CD4-positive, alpha-beta T cell treated with Interleukin-6 at 100 ng/mL for 8 hours (primary cell): Measurements from ENCODE around the gene GAB3.

ENCODE experiments used
- DNase-seq: peaks from one replicate; pipeline ENCODE4 v3.0.0-alpha.2; 2020; ENCODE audit warnings: mixed read lengths, low spot score

Gene GAB3, protein sequence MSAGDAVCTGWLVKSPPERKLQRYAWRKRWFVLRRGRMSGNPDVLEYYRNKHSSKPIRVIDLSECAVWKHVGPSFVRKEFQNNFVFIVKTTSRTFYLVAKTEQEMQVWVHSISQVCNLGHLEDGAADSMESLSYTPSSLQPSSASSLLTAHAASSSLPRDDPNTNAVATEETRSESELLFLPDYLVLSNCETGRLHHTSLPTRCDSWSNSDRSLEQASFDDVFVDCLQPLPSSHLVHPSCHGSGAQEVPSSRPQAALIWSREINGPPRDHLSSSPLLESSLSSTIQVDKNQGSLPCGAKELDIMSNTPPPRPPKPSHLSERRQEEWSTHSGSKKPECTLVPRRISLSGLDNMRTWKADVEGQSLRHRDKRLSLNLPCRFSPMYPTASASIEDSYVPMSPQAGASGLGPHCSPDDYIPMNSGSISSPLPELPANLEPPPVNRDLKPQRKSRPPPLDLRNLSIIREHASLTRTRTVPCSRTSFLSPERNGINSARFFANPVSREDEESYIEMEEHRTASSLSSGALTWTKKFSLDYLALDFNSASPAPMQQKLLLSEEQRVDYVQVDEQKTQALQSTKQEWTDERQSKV

DNA sequence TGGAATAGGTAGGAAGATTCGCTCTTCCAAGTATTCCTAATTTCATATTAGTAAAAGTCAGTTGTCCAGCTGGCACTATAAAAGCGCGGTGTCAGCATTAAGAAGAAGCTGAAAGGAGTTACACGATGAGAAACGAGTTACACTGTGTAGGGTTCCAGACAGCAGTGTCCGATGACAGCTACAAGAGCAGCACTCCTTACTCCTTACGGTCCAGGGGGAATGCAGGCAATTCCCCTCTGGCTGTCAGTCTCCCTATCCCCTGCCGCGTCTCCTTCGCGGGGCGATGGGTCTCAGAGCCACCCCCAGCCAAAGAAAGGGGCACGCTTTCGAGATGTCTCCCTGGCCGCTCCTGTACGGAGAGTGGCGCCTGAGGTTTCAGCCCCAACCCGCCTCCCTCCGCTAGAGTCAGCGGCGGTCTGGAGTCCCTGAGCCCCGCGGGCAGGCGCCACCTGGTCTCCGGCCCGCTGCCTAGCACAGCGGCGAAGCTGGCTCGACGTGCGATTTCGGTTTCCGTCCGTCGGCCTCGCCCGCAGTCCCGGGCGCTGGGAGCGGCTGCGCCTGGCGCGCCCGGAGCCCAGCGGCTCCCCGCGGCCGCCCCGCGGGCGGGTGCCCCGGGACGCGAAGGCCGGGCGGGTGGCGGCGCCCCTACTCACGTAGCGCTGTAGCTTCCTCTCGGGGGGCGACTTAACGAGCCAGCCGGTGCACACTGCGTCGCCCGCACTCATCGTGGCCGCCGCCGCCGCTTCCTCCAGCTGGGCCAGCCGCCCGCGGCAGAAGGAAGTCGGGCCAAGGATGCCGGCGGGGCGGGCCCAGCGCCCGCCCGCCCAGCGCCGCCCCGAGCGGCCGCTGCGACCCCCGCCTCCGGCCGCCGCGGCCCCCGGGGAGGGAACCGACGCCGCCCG, at the start of gene GAB3:
GAB3 (minus strand) TSS at position 777 of the 902 bp plus-strand sequence; CDS start at position 725, 52 bp downstream.
- peak; percentile 26 for DNase-seq

DNA sequence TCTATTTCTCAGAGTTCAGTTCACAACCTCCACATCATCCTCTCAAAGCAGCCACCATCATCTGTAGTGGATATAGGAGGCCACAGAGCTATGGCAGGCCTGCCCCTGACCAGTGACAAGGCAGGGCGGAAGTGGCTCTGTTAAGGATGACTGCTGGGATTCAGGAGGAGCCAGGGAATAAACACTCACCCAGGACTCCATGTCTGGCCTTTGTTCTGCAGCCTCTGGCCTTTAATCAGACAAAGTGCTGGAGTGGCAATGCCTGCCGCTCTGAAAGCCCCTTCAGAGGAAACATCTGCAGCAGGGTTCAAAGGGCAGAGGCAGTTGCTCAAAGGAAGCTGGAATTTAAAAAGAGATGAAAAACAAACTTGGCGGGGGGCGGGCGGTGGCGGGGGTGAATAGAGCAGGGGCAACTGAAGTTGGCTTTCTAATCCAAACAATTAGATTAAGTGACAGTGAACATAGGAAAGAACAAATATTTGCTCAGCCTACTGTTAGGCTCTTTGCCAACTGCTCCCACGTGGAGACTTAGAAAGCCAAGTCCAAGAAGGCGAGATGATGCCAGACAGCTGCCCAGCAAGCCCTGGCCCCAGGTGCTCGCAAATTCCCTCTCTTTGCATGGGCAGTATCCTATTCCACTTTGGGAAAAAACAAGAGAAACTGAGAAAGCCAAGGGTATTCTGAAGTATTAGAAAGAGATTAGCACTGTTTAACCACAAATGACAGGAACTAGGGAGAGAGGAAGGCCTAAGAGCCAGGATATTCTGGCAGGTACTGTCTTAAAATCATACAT, 48.9 kb upstream of the GAB3 start:
- no peak for DNase-seq

DNA sequence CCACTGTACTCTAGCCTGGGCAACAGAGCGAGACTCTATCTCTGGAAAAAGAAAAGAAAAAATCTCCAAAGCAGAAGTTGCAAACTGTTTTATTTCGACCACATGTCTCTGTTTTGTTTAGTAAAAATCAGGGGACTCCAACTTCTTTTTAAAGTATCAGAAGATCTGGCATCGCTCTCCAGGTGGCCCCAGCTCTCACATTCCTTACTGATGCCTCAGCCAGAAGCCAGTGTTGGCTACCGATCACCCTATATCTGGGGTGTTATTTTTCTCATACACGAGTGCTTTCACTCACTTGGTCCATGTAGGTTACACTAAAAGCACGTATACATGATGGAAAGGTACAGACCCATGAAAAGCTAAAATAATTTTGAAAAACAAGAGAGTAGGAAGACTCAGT, 46.1 kb upstream of the GAB3 start:
- no peak for DNase-seq

DNA sequence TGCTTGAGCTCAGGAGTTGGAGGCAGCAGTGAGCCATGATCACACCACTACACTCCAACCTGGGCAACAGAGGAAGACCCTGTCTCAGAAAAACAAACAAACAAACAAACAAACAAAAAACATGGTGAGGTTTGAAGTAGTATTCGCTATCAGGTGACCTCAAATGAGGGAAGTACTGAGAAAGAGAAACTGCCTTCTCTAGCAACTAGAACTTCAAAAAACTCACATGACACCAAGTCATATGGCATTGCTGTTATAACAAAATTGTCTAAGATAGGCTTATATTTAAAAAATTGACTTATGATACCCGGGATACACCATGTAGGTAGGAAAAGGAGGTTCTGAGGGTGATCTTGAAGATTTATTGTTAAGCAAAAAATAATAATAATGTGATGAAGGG, 44.1 kb upstream of the GAB3 start:
- no peak for DNase-seq

DNA sequence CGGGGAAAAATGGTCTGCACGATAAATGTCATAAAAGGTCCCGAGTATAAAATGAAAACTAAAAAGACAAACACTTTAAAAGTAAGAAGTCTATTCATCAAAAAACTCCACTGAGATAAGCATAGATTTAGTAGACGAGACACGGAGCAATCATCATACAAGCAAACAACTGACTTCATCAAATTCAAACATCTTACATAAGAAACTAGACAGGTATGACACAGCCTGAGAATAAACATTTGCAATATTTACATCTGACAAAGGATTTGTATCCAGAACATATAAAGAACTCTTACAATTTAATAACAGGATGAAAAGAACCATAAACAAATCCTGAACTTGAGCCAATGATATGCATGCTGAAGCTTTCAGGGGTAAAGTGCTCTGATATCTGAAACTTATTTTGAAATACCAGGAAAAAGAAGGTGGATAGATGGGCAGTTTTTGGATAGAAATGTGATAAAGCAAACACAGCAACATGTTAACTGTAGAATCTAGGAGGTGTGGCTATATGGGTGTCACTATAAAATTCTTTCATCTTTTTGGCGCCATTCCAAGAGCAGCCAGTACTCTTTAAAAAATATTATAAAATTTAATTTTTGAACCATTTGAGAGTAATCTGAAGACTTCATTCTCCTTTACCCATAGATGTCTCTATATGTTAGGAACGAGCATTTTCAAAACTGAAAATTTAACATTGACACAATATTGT, 42.4 kb upstream of the GAB3 start:
- DNase-seq, result no peak

DNA sequence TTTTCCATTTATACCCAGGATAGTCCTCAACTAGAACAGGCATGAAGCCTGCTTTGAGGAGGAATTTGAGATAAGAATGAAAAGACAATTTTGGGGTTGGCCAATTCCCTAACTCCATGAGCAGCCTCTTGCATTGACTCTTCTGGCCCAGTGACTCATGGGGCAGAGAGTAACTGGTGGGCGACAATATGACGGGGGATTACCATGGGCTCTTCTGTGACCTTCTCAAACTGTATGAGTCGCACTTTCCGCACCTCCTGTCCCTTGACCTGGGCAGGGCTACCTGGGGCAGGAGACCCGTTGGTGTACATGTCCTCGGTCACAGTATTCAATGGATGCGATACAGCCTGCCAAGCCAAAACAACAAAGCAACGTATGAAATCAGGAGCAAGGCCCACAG, 41.1 kb upstream of the GAB3 start:
- no peak for DNase-seq

DNA sequence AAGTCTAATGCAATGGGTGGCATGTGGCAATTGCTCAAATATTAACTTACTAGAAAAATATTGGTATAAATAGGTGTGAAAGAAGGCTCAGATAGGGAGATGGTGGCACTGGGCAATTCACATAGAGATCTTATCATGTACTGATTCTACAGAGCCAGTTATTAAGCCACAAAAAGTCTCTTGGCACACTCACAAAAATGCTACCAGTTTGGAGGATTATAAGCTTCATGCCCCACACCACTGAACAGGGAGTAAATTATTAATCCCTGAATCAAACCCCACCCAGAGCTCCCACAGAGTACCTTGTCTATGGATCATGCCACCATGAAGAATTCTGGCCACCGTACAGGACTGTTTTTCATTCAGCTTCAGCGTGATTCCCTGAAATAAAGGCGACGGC, 40.6 kb upstream of the GAB3 start:
- no peak for DNase-seq

DNA sequence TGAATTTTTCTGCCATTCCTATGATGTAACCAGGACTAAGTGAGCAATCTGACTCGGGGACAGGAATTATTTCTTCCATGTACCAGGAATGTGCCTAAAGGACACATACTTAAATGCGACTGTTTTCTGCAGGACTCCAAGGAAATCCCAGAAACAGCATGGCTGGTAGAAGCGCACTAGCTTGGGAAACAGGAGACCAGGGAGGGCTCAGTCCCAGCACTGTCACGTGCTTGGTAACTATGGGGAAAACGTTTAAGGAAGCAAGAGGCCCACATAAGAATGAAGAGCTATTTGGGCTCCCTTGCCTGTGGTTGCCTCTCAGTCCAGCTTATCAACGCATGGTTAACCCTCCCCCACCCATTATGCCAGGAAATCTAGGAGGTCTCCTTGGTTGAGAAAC, 34.8 kb upstream of the GAB3 start:
- no peak for DNase-seq

DNA sequence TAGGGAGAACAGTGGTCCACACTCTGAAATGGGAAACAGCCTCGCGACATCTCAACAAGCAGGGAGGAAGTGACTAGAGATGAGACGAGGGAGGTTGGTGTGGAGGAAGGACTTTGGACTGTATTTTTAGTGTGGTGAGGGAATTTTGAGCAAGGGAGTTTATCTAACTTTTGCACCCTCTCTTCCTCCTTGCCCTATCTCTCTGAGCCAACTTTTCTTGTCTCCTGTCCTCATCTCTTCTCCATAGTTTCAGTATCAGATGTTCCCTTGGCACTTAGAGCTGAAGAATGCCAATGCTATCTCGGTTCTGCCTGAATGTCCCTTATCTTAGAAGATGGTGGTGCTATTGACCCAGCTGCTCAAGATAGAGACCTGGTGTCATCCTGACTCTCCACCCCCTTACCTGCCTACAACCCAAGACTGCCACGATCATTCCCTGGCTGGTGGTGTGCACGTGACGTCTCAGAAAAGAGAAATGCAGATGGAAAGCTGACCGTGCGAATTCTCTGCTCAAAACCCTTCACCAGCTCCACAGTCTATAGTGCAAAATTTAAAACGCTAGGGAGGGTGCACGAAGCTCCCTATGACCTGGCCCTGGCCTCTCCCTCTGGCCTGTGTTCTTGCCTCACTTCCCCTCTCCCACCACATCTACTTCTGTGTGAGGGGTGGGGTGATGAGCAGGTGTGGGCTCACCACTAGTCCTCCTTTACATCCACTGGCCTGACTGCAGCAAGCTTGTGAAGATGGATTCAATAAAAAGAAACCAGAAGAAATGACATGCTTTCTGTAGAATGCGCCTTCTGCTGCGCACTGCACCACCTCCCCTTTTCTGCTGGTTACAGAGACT, 33.5 kb upstream of the GAB3 start:
- no peak for DNase-seq

DNA sequence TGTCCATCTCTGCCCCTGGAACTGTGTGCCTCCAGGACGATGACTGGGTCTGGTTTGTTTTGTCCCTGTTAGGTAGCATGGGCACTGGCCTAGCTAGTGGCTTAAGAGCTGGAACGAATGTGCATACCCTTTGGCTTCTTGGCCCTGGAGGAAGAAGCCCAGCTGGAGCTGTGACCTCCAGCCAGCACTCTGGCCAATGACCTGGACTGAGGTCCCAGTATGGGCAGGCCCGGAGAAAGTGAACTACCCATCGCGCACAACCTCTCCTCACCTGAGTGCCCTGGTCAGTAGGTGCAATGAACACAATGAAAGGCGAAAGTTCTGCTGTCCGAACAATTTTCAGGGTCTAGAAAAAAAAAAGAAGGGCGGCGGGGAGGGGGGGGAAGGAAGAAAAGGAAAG, 30.1 kb upstream of the GAB3 start:
- DNase-seq, result no peak

DNA sequence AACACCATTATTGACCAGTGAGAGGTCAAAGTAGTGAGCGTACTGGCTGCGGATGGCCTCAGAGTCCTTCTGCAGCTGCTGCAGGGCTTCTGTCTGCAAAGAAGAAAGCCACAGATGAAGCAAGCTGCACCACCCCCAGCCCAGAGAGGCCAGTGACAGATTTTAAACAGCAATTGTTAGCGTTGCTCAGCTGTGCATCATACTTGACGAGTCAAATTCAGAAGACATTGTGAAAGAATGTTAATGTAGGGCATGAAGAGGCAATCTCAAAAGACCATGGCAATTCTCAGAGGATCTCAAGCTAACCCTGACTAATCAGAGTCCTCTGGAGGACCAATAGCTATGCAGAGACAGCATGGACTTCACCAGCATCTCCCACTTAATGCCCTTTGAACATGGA, 28.4 kb upstream of the GAB3 start:
- no peak for DNase-seq

DNA sequence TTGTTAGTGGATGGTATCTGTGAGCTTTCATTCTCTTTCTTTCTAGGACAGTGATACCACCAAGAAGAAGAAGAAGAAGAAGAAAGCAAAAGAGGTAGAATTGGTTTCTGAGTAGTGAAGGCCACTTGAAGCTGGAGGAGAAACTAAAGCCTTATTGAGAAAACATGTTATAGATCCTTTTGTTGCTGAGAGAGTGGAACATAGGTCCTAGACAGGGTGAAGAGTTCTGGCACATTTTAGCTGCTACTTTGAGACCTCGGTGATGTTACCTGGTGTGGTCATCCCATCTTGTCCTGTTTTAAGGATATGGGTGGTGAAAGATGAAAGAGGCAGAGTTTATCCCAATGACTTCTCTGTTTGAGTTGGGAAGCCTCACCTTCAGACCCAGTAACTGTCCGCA, 25.9 kb upstream of the GAB3 start:
- no peak for DNase-seq

DNA sequence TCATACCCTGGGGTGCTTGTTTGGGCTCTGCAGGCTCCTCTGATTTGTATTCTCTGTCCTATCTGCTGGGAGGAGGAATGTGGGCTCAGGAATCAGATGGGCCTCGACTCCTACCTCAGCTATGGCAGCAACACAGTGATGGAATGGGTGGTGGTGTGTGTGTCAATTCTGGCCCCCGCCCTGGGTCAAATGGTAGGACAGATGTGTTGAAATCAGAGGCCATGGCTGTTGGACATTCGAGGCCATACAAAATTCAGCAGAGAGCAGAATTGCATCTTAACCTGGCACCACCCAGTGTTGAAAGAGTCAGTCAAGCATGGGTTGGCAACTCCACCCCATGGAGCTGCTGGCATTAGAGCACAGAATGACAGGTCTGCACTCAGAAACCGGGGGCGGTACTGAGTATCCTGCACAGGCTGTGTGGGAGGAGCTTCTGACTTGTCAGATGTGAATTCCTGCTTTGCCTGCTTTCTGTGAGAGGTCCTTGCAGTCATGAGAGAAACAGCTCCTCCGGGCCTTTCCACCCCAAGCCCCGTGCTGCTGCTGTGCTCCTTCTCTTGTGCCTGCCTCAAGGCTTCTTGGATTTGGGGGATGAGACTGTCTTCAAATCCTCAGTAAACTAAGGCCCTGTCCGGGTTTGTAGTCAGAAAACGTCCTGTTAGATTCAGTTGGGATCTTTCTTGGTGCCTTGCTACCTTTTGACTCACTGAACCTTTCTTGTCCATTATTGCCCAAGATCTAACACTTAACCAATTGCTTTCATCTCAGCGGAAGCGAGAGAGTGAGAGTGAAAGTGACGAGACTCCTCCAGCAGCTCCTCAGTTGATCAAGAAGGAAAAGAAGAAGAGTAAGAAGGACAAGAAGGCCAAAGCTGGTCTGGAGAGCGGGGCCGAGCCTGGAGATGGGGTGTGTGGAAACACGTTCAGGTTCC, 24.8 kb upstream of the GAB3 start:
- no peak for DNase-seq

DNA sequence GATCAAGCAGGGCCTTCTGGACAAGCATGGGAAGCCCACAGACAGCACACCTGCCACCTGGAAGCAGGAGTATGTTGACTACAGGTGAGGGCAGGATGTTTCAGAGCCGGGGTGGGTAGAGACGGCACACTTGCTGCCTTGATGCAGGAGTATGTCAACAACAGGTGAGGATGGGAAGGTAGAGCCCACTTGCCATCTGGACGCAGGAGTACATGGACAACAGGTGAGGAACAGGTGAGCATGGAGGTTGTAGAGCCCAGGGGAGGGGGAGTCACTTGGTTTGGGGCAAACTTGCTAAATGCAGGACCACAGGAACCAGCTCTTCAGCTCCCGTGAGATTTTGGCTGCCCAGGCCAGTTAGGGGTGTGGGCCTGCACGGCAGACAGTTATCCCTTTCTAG, 23.7 kb upstream of the GAB3 start:
- DNase-seq, result no peak

DNA sequence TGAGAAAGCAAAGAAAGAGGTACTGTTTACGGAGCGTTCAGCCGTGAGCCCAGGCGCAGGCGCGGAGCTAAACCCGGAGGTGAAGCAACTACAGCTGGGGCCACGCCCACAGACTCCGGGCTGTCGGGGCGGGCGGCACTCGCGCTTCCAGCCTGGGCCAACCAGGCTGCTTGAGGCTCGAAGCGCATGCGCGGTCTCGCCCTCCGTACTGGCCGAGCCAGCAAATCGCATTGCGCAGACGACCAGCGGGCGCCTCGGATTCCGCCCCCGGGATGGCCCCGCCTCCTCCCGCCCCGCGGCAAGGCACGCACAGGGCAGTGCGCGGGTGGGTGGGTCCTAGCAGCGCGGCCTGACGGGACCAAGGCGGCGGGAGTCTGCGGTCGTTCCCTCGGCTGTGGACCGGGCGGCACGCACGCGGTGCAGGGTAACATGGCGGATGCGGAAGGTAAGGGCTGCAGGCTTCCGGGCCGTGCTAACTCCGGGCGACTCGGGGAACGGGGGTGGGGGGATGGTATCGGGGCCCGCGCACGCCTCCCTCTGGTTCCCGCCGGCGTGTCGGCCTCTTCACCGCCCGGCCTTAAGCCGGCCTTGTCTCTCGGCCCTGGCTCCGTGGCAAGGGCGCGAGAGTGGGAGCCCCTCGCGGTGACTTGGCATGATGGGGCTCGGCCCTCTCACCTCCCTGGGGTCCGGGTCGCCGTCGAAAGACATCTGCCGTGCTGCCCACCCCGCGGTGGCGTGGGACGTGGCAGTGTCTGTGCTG, 11.8 kb upstream of the GAB3 start, which contains the start of gene DKC1:
DKC1 (plus strand) TSS at position 328 of the 760 bp plus-strand sequence; CDS start at position 430, 102 bp downstream.
- DNase-seq, result peak; percentile 96

DNA sequence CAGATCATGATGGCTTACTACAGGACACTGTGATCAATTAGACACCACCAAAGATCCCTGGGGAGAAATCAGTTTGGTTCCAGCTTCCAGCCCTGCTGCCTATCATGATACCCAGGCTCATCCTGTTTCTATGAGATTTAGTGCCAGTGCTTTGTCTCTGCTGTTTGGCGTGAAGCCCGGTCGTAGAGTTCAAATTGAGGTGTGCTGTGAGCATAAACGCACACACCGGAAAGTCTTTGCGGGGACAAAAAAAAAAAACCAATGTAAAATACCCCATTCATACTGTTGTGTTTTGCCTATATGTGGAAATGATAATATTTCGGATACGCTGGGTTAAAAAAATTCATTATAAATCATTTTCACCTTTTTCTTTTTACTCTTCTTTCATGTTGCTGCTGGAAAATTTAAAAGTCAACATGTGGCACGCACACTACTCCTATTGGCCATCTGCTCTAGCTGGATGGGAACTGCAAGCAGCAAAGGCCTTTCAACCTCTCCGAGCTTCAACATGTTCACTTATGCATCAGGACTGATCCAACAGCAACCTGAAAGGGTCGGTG, 11.2 kb upstream of the GAB3 start:
- peak; percentile 9 for DNase-seq

DNA sequence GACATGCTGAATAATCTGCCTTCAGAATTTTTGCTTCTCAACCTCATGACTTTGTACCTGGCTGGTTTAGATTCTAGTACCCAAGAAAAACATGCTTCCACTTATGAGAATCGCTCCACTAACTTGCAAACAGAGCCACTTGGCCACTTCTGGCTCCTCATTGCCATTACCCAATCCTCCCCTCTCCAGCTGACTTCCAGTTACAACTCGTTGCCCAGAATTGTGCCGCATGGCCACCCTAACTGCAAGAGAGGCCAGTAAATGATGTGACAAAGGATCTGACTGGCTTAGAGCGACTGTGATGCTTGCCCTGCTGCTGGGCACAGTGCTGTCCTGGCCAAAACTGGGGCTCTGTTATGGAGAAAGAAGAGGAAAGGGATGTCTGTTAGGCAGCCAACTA, 7.8 kb upstream of the GAB3 start:
- DNase-seq, result no peak

DNA sequence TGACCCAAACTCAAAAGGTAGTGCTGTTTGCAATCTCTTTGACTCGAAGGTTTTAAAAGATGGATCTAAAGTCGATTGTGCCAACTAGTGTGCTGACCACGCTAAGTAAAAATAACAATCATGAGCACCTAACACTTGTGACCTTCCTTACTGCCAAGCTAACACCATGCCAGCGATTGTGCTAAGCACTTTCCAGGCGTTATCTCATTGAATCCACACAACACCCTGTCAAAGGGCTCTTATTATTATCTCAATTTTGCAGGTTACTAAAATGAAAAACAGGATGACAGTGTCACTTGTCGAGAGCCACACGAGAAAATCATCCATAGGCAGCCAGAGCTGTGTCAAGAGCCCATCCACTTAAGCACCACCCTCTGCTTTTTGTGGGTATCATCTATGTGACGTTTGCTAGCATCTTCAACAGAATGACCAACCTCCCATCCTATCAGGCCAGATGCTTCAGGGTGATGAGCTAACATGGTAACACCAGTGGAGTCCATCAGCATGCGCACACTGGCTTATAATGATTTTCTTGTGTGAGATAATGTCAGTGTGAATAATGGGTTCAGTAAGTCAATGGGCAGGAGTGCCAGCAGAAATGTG, 893 bp upstream of the GAB3 start:
- DNase-seq, result no peak
